ENCODE data around the gene PANK3.
"Not testable (repeated sequence)": the region's sequence is repeated elsewhere in the genome, so short reads cannot be mapped to it uniquely, and the experiment has no call there.

PANK3 gene

DNA sequence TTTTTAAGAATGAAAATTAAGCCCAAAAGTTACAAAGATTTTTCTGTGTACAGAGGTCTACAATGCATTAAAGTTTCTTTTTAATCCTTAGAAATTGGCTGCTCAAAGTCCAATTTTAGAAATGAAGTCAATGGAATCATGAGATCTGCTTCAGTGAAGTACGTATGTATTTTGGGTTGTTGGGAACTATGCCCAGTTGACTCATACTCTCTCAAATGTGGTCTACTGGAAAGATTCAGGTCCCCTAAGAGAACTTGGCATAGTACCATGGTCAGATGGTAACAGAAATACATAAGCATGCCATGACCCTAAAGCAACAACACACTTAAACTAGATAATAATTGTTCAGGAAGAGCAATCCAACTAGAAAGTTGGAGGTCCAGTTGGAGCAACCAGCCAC, 27.0 kb downstream of the PANK3 start:
- peak; percentile 17 for DNase-seq (ENCODE audit: low read depth)

DNA sequence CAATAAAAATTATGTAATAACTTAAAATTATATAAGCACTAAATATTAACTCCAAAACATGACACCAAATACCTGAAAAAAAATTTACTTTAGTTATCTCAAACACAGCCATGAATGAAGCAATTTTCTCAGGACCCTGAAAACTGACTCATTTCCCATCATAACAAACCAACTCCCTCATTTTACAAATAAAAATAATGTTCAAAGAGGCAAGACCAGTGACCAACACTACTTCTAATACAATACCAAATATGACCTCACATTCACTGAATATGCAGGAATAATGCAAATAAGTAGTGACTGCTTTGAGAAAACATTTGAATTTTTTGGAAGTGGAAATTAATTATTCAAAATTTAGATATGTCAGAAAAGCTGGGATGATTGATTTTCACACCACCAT, 28.5 kb downstream of the PANK3 start:
- DNase-seq (ENCODE audit: low read depth): no peak

DNA sequence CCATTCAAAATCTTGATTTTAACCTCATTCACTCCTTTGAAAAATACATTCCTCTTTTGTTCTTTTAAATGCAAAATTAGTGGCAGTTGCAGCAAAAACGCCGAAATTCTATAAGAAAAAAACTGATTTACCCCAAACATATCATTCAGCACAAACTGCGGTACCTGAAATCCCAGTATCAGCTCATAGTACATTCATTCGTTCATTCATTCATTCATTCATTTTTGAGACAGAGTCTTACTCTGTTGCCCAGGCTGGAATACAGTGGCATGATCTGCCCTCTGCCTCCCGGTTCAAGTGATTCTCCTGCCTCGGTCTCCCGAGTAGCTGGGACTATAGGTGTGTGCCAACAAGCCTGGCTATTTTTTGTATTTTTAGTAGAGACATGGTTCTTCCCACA, 29.6 kb downstream of the PANK3 start:
- DNase-seq (ENCODE audit: low read depth): no peak

DNA sequence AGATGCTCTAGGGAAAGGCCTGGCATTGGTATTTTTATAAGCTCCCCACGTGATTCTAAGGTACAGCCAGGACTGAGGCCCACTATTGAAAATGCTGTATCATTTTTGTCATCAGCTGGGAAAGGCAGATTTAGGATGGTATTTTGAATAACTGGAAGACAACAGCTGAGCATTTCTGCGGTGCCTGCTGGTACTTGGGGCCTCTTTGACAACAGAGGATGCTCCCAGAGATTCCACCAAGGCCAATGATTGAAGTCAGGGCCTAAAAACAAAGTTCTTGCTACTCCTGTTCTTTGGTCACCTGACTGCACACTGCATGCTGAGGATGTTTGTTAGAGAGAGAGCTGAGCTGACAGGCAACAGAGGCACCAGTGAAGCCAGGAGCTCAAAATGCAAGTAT, 42.0 kb downstream of the PANK3 start:
- DNase-seq (ENCODE audit: low read depth): no peak

DNA sequence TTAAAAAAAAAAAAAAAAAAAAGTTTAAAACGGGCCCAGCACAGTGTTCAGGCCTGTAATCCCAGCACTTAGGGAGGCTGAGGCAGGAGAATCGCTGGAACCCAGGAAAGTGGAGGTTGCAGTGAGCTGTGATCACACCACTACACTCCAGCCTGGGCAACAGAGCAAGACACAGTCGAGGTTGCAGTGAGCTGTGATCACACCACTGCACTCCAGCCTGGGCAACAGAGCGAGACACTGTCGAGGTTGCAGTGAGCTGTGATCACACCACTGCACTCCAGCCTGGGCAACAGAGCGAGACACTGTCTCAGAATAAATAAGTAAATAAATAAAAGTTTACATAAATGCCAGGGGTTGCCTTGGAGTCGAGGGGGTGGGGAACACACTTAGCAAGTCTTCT, 44.8 kb downstream of the PANK3 start:
- DNase-seq (ENCODE audit: low read depth): not testable (repeated sequence)

DNA sequence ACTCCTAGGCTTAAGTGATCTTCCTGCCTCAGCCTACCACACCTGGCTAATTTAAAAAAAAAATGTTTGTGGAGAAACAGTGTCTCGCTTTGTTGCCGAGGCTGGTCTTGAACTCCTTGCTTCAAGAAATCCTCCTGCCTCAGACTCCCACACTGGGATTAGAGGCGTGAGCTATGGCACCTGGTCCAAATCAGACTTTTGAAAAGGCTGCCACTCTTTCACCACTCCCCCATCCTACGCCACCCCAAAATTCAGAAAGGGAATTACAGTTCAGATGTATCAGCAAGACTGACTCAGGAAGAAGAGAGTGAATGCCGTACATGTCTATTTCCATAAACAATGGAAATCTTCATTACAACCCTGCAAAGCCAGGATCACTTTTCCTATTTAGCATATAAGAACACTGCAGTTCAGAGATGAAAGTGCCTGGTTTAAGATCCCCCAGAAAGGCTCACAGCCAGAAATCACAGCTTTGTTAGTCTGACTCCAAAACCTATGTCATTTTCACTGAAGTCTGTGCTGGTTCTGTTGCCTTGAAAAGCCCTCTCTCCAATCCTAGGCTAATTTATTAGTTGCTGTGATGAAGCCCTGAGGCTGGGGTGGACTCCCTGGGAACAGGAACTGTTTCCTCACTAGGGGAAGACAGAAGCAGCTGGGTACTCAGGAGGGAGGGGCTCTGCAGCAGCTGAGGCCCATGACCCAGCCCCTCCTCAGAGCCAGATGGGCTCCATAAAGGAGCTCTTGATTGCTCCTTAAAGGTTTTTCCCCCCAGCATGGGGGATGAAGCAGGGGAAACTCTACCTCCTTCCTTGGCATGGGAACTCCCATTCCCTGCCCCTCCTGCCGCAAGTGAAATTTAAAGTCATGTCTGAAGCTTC, 46.9 kb downstream of the PANK3 start:
- no peak for DNase-seq (ENCODE audit: low read depth)

DNA sequence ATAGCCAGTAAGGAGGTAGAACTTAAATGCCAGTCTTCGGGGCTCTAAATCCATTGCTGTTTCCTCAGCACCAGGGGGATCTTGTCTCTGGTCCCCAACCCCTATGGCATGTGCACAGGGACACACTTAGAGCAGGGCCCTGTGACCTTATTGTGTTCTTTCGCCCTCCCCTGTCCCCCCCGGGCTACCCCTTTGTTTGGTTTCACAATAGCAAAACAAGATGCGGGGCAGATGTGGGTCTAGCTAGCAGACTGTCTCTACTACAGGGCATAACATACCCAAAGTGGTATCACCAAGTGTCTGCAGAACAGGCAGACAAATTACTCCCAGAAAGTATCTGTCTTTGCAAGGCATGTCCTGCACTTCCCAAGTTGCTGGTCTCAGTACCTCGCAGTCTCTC, 48.0 kb downstream of the PANK3 start:
- DNase-seq (ENCODE audit: low read depth): no peak

DNA sequence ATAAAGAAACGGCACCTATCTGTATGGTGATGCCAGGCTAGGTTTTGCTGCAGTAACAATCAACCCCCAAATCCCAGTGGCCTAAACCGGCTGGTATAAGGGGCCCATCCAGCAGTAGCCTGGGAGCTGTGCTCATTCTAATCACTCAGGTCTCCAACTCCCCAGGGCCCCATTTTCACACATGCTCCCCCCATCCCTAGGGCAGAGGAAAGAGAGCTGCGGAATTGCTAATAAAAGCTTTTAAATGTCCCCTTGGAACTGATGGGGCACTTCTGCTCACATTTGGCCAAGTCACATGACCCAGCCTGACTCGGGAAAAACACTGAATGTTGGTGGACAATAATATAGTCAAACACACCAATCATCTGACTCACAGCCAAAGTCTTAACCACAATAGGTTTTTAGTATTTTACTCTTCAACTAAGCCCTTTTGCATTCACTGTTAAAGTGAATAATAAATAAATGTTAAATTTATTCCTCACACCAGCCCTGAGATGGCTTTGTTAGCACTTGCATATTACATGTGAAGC, 48.5 kb downstream of the PANK3 start:
- no peak for DNase-seq (ENCODE audit: low read depth)

DNA sequence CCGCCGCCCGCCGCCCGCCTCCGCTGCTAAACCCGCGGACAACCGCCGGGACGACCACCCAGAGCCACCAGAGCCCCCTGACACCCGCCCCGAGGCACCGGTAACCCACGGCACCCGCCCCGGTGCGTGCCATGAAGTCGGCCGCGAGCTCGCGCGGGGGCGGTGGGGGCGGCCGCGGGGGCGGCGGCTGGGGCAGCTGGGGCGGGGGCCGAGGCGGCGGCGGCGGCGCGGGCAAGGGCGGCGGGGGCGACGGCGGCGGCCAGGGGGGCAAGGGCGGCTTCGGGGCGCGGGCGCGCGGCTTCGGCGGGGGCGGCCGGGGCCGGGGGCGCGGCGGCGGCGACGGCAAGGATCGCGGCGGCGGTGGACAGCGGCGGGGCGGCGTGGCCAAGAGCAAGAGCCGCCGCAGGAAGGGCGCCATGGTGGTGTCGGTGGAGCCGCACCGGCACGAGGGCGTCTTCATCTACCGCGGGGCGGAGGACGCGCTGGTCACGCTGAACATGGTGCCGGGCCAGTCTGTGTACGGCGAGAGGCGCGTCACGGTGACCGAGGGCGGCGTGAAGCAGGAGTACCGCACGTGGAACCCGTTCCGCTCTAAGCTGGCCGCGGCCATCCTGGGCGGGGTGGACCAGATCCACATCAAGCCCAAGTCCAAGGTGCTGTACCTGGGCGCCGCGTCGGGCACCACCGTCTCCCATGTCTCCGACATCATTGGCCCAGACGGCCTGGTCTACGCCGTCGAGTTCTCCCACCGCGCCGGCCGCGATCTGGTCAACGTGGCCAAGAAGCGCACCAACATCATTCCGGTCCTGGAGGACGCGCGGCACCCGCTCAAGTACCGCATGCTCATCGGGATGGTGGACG, 49.6 kb downstream of the PANK3 start:
- DNase-seq (ENCODE audit: low read depth): no peak

DNA sequence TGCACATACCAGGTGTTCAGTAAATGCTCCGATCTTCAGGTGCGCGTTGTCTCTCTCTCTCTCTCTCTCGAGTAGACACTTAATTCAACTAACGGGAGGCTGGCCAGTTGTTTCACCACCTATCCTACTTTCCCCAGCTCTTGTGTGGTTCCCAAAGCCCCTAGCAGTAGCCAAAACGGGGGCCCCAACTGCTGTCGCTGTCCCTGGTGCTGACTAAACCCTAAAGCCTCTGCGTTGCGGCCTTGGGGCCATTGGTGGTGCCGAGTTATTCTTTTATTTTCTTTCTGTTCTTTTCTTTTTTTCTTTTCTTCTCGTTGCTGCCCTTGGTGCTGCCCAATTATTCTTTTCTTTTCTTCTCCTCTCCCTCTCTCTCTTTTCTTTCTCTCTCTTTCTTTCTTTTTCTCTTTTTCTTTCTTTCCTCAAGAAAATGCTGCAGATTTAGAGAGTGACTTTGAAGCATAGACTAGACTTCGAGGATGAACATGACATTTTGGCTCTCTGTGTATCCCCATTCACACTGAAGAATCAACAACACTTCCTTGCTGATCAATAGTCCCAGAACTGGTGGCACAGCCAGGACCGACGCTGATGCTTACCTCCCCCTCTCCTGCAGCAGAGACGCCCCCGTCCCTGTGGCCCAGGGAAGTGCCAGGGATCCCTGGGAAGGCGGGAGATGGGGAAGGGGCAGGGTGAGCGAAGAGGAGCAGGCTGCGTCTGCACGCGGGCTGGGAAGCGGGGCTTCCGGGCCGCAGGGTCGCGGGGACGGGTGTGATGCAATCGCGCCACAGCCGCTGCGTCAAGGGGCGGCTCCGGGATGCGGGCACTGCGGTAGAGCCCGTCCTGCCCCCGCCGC, 50.4 kb downstream of the PANK3 start, which contains the start of gene FBLL1:
Gene FBLL1 (plus strand): TSS at position 785 of the 853 bp plus-strand sequence. CDS start 200 bp downstream, outside the sequence.
- no peak for DNase-seq (ENCODE audit: low read depth)

DNA sequence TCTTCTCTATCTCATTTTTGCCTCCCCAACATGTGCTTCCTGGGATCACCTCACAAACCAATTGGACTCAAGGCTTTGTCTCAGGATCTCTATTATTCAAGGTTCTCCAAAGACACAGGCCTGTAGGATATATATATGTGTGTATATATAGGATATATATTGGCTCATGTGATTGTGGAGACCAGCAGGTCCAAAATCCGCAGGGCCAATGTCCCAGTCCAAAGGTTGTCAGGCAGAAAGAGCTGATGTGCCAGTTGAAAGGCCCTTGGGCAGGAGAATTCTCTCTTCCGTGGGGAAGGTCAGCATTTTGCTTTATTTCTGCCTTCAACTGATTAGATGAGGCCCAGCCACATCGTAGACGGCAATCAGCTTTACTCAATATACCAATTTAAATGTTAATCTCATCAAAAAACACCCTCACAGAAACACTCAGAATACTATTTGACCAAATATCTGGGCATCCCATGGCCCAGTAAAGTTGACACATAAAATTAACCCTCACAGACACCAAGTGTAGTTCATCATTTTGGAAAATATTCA, 51.3 kb downstream of the PANK3 start:
- DNase-seq (ENCODE audit: low read depth): no peak

DNA sequence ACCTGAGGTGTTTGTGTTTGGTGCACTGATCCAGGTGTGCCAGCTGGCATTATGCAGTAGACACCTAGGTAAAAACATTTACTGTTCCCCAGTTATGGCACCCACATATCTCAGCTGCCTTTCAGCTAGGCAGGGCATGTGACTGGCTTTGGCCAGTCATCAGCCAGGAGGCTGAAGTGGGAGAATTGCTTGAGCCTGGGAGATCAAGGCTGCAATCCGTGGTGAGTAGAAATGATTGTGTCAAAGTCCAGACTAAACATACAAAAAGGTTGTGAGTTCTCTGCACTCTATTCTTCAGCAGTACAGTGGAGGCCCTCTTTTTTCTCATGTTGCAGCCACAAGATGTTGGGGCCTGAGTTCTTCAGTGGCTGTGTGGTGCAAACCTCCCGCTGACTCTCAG, 53.3 kb downstream of the PANK3 start:
- no peak for DNase-seq (ENCODE audit: low read depth)

DNA sequence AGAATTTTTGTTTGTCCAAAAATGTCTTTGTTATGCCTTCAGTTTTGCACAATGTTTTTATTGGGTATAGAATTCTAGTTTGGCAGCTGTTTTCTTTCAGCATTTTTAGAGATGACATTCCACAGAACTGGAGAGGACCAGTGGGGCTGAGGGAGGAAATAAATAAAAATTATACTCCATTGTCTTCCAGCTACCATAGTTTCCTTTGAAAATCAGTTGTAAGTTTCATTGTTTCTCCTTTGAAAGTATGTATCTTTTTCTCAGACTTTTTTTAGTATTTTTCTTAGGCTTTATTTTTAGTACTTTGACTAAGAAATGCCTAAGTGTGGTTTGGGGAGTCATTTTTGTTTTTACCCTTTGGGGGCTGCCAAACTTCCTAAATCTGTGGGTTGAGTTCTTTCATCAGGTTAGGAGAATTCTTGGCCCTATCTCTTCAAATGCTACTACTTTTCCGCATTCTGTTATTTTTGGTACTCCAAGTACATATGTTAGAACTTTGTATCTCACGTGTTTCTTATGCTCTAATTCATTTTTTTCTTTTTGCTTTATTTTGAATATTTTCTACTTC, 65.2 kb downstream of the PANK3 start:
- DNase-seq (ENCODE audit: low read depth): no peak

DNA sequence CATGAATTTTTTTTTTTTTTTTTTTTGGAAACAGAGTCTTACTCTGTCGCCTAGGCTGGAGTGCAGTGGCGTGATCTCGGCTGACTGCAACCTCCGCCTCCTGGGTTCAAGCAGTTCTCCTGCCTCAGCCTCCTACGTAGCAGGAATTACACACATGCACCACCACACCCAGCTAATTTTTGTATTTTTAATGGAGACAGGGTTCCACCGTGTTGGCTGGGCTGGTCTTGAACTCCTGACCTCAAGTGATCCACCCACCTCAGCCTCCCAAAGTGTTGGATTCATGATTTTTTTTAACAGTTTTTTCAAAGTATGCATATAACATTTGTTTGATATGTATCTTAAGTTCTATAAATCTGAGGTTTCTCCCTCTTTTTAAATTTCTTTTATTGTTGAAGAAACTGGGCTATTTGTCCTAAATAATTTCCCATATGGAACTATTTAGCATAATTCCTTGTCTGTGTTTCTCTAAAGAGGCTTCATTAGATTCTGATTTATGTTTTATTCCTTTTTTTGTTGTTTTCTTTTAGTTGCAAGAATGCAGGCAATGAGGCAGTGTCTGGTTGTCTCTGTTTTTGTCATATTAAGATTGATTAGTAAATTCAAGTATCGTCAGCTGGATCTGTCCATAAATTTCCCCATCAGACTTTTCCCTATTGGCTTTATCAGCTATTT, 76.5 kb downstream of the PANK3 start:
- no peak for DNase-seq (ENCODE audit: low read depth)

Measured in HS-27A (cell line).